ENCODE results near the gene COL4A2.

- no peak for TF ChIP-seq CTCF (IDR thresholded peaks at IDR 0.05)
- no peak for TF ChIP-seq POLR2A (IDR thresholded peaks at IDR 0.05)
Observed at GRCh38 chr13:110320645-110321044, 13.6 kb downstream of the COL4A2 start.
